HepG2 (cell line): ENCODE measurements around the gene MAP1LC3A. TPM values are rescaled to one million over a fixed set of nuclear protein-coding genes. Genes with fewer than 3 reads are reported as not detected.
A peak's percentile ranks its signal among the peaks of the same experiment; 100 is the strongest.

Experiments used
- MAZ ChIP-seq, 2 experiments: sonication (generic) in 1 of 2; formaldehyde crosslinking in 1 of 2; IDR thresholded peaks; 2 replicates each; pipeline versions ENCODE4 v1.5.0 to v1.6.1; 2012 to 2020; ENCODE audit warnings: low read depth in 2 of 2, mild to moderate bottlenecking in 2 of 2, borderline replicate concordance in 1 of 2, improper control_type of control experiment in 1 of 2, low read length in 1 of 2, missing genetic modification reagents in 1 of 2, moderate library complexity in 1 of 2
- PITX1 ChIP-seq: sonication (generic); formaldehyde crosslinking; IDR thresholded peaks from 2 replicates; pipeline ENCODE4 v1.5.1; 2020; ENCODE audit warnings: mild to moderate bottlenecking, missing genetic modification reagents
- POLR2G ChIP-seq: fragments of 200-400 bp; formaldehyde crosslinking; IDR thresholded peaks from 2 replicates; pipeline ENCODE4 v1.6.1; 2018; ENCODE audit warnings: mild to moderate bottlenecking, low read depth, low read length, moderate library complexity
- SMYD3 ChIP-seq: sonication (generic); formaldehyde crosslinking; IDR thresholded peaks from 2 replicates; pipeline ENCODE4 v1.8.1; 2023; ENCODE audit warnings: mild to moderate bottlenecking, missing genetic modification reagents
- TEAD3 ChIP-seq: optimal IDR thresholded peaks from 2 replicates; pipeline ENCODE3; 2016; ENCODE audit warnings: borderline replicate concordance
- TRIM22 ChIP-seq: fragments of 450-650 bp; IDR thresholded peaks from 2 replicates; pipeline ENCODE4 v1.6.1; 2017
- ZNF589 ChIP-seq: sonication (generic); formaldehyde crosslinking; conservative IDR thresholded peaks from 2 replicates; pipeline ENCODE4 v1.8.0; 2022; ENCODE audit warnings: mild to moderate bottlenecking, moderate library complexity, missing genetic modification reagents
- polyA plus RNA-seq, 8 experiments: library from polyadenylated mRNA; depleted of rRNA in 3 of 8; stranded (reverse) in 7 of 8; unstranded in 1 of 8; fragments of >200 nt; fragmentation: Illumina TruSeq in 4 of 8; extraction: Trizol in 4 of 8; gene quantifications; 2 replicates each; pipeline versions ENCODE4 v1.2.1 to v1.2.3, GENCODE V29; 2011 to 2016; ENCODE audit warnings: low read depth in 4 of 8, missing spikeins in 1 of 8, mixed read lengths in 1 of 8; ENCODE audit not compliant: insufficient read depth in 1 of 8
- total RNA-seq, 5 experiments: library from RNA; depleted of rRNA; stranded (reverse); fragments of >200 nt; fragmentation: Illumina TruSeq; extraction: Trizol; gene quantifications; 2 replicates each; pipeline ENCODE4 v1.2.3, GENCODE V29; 2016; ENCODE audit warnings: low read depth in 1 of 5
- TF ChIP-seq, protein P1 (sequence below): sonication (generic); formaldehyde crosslinking; conservative IDR thresholded peaks from 2 replicates; pipeline ENCODE4 v1.4.0; 2020; ENCODE audit warnings: mild to moderate bottlenecking, missing genetic modification reagents, moderate library complexity
- TF ChIP-seq, protein P2 (sequence below): sonication (generic); formaldehyde crosslinking; IDR thresholded peaks from 2 replicates; pipeline ENCODE4 v1.4.0; 2020; ENCODE audit warnings: missing genetic modification reagents

MAP1LC3A gene
- total and polyA plus RNA-seq, 2 of the 13 experiments (the other 11 are each of a cell fraction or from before 2014, with no cell fraction given), result not detected

- TF ChIP-seq, protein P1, sequence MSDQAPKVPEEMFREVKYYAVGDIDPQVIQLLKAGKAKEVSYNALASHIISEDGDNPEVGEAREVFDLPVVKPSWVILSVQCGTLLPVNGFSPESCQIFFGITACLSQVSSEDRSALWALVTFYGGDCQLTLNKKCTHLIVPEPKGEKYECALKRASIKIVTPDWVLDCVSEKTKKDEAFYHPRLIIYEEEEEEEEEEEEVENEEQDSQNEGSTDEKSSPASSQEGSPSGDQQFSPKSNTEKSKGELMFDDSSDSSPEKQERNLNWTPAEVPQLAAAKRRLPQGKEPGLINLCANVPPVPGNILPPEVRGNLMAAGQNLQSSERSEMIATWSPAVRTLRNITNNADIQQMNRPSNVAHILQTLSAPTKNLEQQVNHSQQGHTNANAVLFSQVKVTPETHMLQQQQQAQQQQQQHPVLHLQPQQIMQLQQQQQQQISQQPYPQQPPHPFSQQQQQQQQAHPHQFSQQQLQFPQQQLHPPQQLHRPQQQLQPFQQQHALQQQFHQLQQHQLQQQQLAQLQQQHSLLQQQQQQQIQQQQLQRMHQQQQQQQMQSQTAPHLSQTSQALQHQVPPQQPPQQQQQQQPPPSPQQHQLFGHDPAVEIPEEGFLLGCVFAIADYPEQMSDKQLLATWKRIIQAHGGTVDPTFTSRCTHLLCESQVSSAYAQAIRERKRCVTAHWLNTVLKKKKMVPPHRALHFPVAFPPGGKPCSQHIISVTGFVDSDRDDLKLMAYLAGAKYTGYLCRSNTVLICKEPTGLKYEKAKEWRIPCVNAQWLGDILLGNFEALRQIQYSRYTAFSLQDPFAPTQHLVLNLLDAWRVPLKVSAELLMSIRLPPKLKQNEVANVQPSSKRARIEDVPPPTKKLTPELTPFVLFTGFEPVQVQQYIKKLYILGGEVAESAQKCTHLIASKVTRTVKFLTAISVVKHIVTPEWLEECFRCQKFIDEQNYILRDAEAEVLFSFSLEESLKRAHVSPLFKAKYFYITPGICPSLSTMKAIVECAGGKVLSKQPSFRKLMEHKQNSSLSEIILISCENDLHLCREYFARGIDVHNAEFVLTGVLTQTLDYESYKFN (CRISPR knock-in tag), result peak; percentile 76
- TF ChIP-seq ZNF589 (CRISPR knock-in tag) (no peak), POLR2G (peak; percentile 41; the same call in 1 of the 2 replicates), SMYD3 (CRISPR knock-in tag) (peak; percentile 85; the same call in 1 of the 2 replicates), TRIM22 (no peak), MAZ (IDR thresholded peaks at IDR 0.05; ENCODE audit: borderline replicate concordance, low read depth, low read length) (no peak), MAZ (CRISPR knock-in tag; IDR thresholded peaks at IDR 0.05; ENCODE audit: low read depth) (0 out of 2 replicates have a peak, but pooled peaks have one; percentile 52), PITX1 (CRISPR knock-in tag) (0 out of 2 replicates have a peak, but pooled peaks have one; percentile 15), TEAD3 (CRISPR knock-in tag) (peak; percentile 4)
- TF ChIP-seq, protein P2, sequence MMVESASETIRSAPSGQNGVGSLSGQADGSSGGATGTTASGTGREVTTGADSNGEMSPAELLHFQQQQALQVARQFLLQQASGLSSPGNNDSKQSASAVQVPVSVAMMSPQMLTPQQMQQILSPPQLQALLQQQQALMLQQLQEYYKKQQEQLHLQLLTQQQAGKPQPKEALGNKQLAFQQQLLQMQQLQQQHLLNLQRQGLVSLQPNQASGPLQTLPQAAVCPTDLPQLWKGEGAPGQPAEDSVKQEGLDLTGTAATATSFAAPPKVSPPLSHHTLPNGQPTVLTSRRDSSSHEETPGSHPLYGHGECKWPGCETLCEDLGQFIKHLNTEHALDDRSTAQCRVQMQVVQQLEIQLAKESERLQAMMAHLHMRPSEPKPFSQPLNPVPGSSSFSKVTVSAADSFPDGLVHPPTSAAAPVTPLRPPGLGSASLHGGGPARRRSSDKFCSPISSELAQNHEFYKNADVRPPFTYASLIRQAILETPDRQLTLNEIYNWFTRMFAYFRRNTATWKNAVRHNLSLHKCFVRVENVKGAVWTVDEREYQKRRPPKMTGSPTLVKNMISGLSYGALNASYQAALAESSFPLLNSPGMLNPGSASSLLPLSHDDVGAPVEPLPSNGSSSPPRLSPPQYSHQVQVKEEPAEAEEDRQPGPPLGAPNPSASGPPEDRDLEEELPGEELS (CRISPR knock-in tag), result 0 out of 2 replicates have a peak, but pooled peaks have one; percentile 4
These were observed 46.6 kb upstream of the MAP1LC3A start (continued) for GRCh38 chr20:34511891-34512265.
